Suprapubic skin (tissue), 4 donors: ENCODE measurements around the gene PLAAT2.

ENCODE experiments used
- EP300 ChIP-seq: sonication (generic); formaldehyde crosslinking; IDR thresholded peaks from one replicate; pipeline ENCODE4 v1.6.1; 2017; ENCODE audit warnings: antibody characterized with exemption
- POLR2A ChIP-seq, 2 donors: fragments of 450-650 bp; IDR thresholded peaks; one replicate each; pipeline ENCODE4 v1.6.1; 2017; ENCODE audit warnings: antibody characterized with exemption in 2 of 2, mild to moderate bottlenecking in 2 of 2, moderate library complexity in 2 of 2
- POLR2AphosphoS5 ChIP-seq, 3 donors: sonication (generic); formaldehyde crosslinking; IDR thresholded peaks; one replicate each; pipeline ENCODE4 v1.6.1; 2017; ENCODE audit warnings: antibody characterized with exemption in 3 of 3
- TF ChIP-seq, protein P1 (sequence below), 2 donors: fragments of 200-600 bp in 1 of 2; fragments of 450-650 bp in 1 of 2; sonication (generic) in 1 of 2; IDR thresholded peaks; one replicate each; pipeline ENCODE4 v1.5.1; 2016 to 2019; ENCODE audit warnings: antibody characterized with exemption in 2 of 2, mild to moderate bottlenecking in 1 of 2, moderate library complexity in 1 of 2

DNA sequence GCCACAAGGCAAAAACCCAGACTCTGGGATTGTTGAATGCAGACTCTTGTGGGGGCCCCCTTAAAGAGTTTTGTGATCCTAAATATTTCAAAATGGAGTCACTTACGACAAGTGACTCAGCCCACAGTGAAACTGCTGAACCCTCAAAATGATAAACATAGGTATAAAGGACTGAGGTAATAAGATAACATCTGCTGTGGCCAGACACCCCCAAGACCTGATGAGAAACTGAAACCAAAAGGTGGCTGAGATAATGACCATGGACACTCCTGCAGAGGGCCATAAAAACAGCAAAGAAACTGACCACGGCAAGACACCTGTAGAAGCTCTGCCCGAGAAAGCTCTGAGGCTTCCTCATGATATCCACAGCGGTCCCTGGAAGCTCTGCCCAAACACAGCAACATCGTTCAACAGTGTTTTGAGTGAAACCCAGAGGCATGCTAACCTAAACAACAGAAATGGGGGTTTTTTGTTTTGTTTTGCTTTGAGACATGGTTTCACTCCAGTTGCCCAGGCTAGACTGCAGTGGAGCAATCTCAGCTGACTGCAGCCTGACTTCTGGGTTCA, 28.2 kb downstream of the PLAAT2 start:
- TF ChIP-seq, protein P1, sequence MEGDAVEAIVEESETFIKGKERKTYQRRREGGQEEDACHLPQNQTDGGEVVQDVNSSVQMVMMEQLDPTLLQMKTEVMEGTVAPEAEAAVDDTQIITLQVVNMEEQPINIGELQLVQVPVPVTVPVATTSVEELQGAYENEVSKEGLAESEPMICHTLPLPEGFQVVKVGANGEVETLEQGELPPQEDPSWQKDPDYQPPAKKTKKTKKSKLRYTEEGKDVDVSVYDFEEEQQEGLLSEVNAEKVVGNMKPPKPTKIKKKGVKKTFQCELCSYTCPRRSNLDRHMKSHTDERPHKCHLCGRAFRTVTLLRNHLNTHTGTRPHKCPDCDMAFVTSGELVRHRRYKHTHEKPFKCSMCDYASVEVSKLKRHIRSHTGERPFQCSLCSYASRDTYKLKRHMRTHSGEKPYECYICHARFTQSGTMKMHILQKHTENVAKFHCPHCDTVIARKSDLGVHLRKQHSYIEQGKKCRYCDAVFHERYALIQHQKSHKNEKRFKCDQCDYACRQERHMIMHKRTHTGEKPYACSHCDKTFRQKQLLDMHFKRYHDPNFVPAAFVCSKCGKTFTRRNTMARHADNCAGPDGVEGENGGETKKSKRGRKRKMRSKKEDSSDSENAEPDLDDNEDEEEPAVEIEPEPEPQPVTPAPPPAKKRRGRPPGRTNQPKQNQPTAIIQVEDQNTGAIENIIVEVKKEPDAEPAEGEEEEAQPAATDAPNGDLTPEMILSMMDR (IDR thresholded peaks at IDR 0.05), result no peak
- TF ChIP-seq POLR2AphosphoS5 (IDR thresholded peaks at IDR 0.05) (no peak), EP300 (no peak), POLR2A (IDR thresholded peaks at IDR 0.05) (no peak)
